Measurements from ENCODE around the gene ST8SIA5.

Gene ST8SIA5

GRCh38 chr18:46738491-46738890, 18.4 kb downstream of the ST8SIA5 start:
- DNase-seq: no peak

GRCh38 chr18:46736736-46737135, 20.1 kb downstream of the ST8SIA5 start:
- no peak for DNase-seq

- no peak for DNase-seq
Observed at GRCh38 chr18:46736135-46736534, 20.7 kb downstream of the ST8SIA5 start.

- DNase-seq: no peak
Observed at GRCh38 chr18:46734981-46735380, 21.9 kb downstream of the ST8SIA5 start.

- no peak for DNase-seq
Observed at GRCh38 chr18:46733872-46734271, 23.0 kb downstream of the ST8SIA5 start.

GRCh38 chr18:46732801-46733200, 24.1 kb downstream of the ST8SIA5 start:
- DNase-seq: no peak

GRCh38 chr18:46732201-46732600, 24.7 kb downstream of the ST8SIA5 start:
- DNase-seq: no peak

- no peak for DNase-seq
Observed at GRCh38 chr18:46731316-46731715, 25.5 kb downstream of the ST8SIA5 start.

- DNase-seq: no peak
Observed at GRCh38 chr18:46728219-46728930, 28.5 kb downstream of the ST8SIA5 start.

GRCh38 chr18:46727177-46727576, 29.7 kb downstream of the ST8SIA5 start:
- no peak for DNase-seq

GRCh38 chr18:46725310-46725709, 31.5 kb downstream of the ST8SIA5 start:
- DNase-seq: no peak

- DNase-seq: no peak
Observed at GRCh38 chr18:46723856-46724415, 32.9 kb downstream of the ST8SIA5 start.

GRCh38 chr18:46722051-46722450, 34.8 kb downstream of the ST8SIA5 start:
- no peak for DNase-seq

- no peak for DNase-seq
Observed at GRCh38 chr18:46721331-46721730, 35.5 kb downstream of the ST8SIA5 start.

GRCh38 chr18:46720521-46720920, 36.3 kb downstream of the ST8SIA5 start:
- DNase-seq: no peak

- DNase-seq: no peak
Observed at GRCh38 chr18:46720092-46720491, 36.8 kb downstream of the ST8SIA5 start.

- DNase-seq: no peak
Observed at GRCh38 chr18:46719388-46719787, 37.5 kb downstream of the ST8SIA5 start.

GRCh38 chr18:46718501-46719341, 38.1 kb downstream of the ST8SIA5 start:
- no peak for DNase-seq

- no peak for DNase-seq
Observed at GRCh38 chr18:46716827-46717226, 40.0 kb downstream of the ST8SIA5 start.

- no peak for DNase-seq
Observed at GRCh38 chr18:46716336-46716735, 40.5 kb downstream of the ST8SIA5 start.

GRCh38 chr18:46715062-46715461, 41.8 kb downstream of the ST8SIA5 start:
- no peak for DNase-seq

- no peak for DNase-seq
Observed at GRCh38 chr18:46712406-46712805, 44.4 kb downstream of the ST8SIA5 start.

GRCh38 chr18:46711444-46711863, 45.4 kb downstream of the ST8SIA5 start:
- DNase-seq: no peak

- DNase-seq: no peak
Observed at GRCh38 chr18:46706968-46707367, 49.9 kb downstream of the ST8SIA5 start.
